GM12875 (cell line): ENCODE results near the gene FOS.

Source experiments
- H3K4me3 ChIP-seq: one replicate; pipeline ENCODE4 v1.5.1; 2011; ENCODE audit warnings: low read depth, low read length, control low read depth
- CTCF ChIP-seq: IDR thresholded peaks from 2 replicates; pipeline ENCODE4 v1.5.1; 2011; ENCODE audit warnings: low read depth, mild to moderate bottlenecking, control low read depth, inconsistent platforms, low read length, moderate library complexity, borderline replicate concordance; ENCODE audit not compliant: insufficient read depth

FOS gene

GRCh38 chr14:75292101-75292563, 13.5 kb downstream of the FOS start:
- TF ChIP-seq CTCF, result no peak
- no peak overlapping the region for H3K4me3 ChIP-seq

DNA sequence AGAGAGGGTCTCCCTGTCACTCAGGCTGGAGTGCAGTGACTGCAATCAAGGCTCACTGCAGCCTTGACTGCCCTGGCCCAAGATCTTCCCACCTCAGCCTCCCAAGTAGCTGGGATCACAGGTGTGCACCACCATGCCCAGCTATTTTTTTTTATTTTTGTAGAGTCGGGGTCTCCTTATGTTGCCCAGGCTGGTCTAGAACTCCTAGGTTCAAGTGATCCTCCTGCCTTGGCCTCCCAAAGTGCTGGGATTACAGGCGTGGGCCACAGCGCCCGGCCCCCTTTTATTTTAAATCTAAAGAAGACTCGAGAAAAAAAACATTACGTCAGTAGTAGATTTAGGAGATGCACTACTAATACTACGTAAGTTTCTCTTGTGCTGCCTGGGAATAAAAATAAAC, 14.3 kb downstream of the FOS start:
- H3K4me3 ChIP-seq, result no peak overlapping the region
- no peak for TF ChIP-seq CTCF

DNA sequence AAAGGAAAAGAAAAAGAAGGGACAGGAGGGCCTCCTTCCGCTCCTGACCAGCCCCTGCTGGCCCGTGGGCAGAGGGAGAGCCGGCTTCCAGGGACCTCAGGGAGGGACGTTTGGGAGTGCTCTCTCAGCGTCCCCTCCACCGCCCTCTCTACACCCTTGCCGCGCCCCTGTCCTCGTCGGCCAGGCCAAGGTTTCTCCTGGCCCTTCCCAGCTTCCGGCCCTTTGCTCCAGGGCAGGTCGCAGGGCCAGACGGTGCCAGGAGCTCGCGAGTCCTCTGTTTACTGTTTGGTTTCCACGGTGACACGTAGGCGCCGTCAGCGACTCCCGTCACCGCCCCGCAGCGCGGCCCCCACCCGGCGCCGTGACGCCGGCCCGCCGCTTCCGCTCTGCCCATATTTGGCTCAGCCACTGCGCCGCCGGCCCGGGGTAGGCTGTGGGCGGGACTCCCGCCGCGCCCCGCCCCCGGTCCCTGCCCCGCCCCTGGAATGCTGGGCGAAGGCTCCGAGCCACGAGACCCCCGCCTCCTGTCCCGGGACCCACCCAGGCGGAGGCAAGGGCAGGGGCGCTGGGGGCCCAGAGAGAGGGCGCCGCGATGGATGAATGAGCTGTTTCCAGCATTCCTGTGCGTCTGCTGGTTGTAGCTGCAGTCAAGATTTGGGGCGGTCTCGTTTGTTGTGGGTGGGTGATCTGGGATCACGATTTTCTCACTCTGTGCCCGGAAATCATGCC, 15.5 kb downstream of the FOS start:
- H3K4me3 ChIP-seq, result peak overlapping the region; percentile 73
- no peak for TF ChIP-seq CTCF

DNA sequence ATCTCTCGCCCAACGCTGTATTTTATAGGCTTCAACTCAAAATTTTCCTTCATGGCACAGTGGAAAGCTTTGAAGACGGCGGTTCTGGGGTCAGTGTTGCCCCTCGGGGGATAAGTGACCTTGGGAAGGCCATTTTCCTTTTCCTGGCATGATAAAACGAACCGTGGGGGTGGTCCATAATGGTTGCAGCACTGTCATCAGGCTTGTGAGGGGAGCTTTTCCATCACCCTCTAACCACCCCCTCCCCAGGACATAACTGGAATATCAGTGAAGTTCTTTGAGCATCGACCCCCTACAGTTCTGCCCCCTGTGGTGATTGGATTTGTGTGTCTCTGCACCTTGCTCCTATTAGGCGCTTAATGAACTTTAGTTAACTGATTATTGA, 16.0 kb downstream of the FOS start:
- peak overlapping the region; percentile 73 for H3K4me3 ChIP-seq
- peak; percentile 18; the same call in 1 of the 2 replicates for TF ChIP-seq CTCF

DNA sequence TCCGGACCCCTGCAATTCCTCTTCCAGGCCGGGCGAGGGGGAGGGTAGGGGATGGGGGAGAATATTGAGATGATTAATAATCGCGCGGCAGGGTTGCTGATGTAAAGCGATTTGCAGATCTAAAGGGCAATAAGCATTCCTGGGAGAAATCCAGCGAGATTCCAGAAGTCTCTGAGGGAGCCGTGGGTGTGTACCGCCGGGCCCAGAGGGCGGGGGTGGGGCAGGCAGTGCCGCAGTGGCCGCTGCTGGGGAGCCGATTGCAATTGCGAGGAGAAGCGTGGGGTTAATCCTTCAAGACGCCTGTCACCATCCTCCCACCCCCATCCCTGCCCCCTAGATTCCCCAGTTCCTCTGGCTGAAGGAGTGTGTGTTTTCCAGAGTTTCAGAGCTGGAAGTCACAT, 16.4 kb downstream of the FOS start:
- TF ChIP-seq CTCF, result no peak
- peak overlapping the region; percentile 24 for H3K4me3 ChIP-seq

DNA sequence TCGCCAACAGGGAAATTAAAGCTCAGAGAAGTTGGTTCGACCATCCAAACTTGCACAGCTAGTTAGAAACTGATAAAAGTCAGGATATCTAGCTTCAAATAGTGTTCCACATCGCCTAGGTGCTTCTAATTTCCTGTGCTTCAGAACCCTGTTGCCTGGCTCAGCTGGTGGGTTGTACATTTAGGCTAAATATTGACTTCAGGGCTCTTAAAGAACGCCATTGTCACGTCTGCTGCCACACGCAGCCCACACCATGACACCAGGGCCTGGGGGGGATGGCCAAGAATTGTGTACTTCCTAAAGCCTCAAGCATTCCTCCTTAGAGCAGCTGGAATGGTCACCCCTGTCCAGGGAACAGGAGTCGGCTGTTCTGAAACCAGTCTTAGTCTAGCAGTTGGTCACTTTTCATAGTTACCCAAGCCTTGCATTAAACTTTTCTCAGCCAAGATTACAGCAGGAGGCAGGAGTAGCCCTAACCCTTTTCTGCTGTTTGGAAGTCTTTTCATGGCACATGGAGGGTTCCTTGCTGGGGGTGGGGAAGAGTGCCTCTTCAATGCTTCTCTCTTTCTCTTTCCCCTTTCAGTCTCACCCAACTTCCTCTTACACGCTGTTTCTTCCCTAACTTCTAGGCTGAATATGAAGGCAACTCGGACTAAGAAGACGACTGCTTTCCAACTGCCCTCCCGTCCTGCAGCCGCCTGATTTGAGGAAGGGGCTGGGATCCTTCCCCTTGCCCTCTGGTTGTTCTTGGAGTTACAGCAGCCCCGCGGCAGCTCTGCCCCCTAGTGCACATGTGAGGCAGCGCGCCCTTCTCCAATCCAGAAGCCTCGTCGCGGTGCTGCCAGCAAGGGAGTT, 17.1 kb downstream of the FOS start:
- H3K4me3 ChIP-seq, result peak overlapping the region; percentile 18
- peak; percentile 97 for TF ChIP-seq CTCF
